ENCODE data around the gene PRKCH. TPM values are rescaled to one million over a fixed set of nuclear protein-coding genes. Genes with fewer than 3 reads are reported as not detected.

PRKCH gene
- total RNA-seq, 2 experiments from 2014 or later, result 0.85 to 2.3 TPM

DNA sequence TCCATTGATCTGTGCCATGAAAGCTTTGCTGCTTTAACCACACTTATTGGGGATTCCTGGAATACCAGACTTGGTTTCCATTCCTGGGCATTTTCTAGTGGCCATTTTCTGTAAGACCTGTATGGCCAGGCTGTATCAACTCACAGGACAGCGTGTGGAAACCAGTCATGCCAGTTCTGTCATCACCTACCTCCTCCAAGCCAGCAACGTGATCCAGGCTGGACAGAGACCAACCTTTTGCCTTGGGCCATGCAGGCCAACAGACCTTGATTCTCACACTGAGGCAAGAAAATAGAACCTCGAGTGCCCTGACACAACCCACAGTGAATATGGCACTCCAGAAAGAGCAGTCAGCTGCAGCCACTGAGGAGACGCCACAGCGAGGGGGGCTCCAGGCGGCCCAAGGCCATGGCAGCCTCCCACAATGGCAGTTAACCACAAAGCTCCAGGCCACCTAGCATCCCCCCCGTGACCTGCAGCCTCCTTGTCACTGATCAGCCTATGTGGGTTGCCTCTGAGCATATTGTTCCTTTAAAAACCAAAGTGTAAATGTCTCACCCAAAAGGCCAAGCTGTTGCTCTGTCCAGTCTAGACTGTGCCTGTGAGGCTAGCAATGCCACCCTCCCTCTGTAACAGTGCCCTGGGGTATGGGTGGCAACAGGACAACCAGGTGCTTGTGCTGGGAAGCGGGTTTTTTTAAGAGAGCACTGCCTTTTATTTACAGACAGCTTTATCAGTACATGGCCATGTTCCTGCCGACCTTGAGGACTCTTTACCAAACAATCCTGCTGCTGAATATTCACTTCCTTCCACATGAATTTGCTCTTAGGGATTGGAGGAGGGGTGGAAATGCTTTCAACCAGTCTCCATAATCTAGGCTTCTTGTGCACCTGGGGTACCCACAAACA lies 205.3 kb downstream of the PRKCH start:
- no peak overlapping the region for H3K27ac ChIP-seq (ENCODE audit: low read depth, low read length, poor library complexity, severe bottlenecking)
- peaks cover 13% of the 10 kb centered on the region for H3K4me1 ChIP-seq (ENCODE audit: insufficient read depth, low read length, poor library complexity, severe bottlenecking)
- H3K36me3 ChIP-seq (ENCODE audit: insufficient read depth, low read length), result no peaks in the 10 kb centered on the region
- 0 out of 2 replicates have a peak overlapping the region, but pooled peaks have one; percentile 30 for H2AFZ ChIP-seq (ENCODE audit: low read length)
- ChIA-PET CTCF (ENCODE audit: unreplicated experiment) (no interaction called here), POLR2A (no interaction called here)
- no peak for DNase-seq (ENCODE audit: low spot score)
- H3K9me2 ChIP-seq (ENCODE audit: insufficient read depth, low read length), result no peaks in the 10 kb centered on the region
- no TSS peak for BruUV-seq (replicated peaks)
- no peak overlapping the region for H3K4me3 ChIP-seq (ENCODE audit: low read depth, low read length, poor library complexity, severe bottlenecking)
- H3K4me2 ChIP-seq (ENCODE audit: low read length), result no peak overlapping the region
- no peaks in the 10 kb centered on the region for H3K79me2 ChIP-seq (ENCODE audit: insufficient read depth, low read depth, low read length)
- intact Hi-C loops (cut with micrococcal nuclease; ENCODE audit: unreplicated experiment), result no loop called here
- TF ChIP-seq EZH2phosphoT487 (IDR thresholded peaks at IDR 0.05; ENCODE audit: borderline replicate concordance, low read depth, low read length), result no peak
- TF ChIP-seq CTCF (conservative IDR thresholded peaks at IDR 0.05; ENCODE audit: low read length), result no peak
- no peaks in the 10 kb centered on the region for H3K9me3 ChIP-seq (ENCODE audit: low read length)
- H4K20me1 ChIP-seq (ENCODE audit: insufficient read depth, low read length), result no peaks in the 10 kb centered on the region

DNA sequence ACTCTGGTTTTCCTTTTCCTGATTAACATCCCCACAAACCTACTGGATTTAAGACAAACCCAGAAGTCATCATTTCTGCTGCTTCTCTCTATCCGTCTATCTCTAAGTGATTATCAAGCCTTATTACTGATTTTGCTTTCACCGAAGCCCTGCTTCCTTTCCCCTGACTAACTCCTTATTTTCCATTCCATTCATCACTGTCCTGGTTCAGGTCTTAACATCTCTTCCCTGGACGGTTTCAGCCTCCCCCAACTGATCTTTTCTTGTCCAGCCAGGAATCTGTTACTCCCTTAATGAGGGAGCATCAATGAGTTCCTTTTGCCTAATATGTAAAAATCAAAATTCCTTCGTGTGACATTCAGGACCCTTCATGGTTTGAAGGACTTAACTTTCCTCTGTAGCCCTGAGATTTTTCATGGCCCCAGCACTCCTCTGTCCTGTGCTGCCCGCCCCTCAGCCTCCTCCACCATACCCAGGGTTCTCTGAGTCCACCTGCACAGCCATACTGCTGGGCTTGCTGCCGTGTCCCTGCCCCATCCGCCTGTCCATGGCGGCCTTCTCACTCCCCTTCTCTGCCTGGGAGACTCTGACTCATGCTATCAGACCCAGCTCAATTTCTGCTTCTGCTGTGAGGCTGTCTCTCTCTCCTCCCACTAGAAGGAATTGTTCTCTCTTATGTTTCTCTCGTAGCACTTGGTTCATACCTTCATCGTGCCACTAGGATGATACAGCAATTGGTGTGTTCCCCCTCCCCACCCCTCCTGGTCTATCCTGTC lies 206.1 kb downstream of the PRKCH start:
- no peak for TF ChIP-seq CTCF (conservative IDR thresholded peaks at IDR 0.05; ENCODE audit: low read length)
- TF ChIP-seq EZH2phosphoT487 (IDR thresholded peaks at IDR 0.05; ENCODE audit: borderline replicate concordance, low read depth, low read length), result no peak
- CTCF ChIA-PET (ENCODE audit: unreplicated experiment), result no interaction called here

More for the DNA sequence above, 206.1 kb downstream of the PRKCH start:
- no peaks in the 10 kb centered on the region for H3K9me3 ChIP-seq (ENCODE audit: low read length)
- BruUV-seq (replicated peaks), result no TSS peak
- POLR2A ChIA-PET, result no interaction called here
- 0 out of 2 replicates have a peak overlapping the region, but pooled peaks have one; percentile 30 for H2AFZ ChIP-seq (ENCODE audit: low read length)
- no peaks in the 10 kb centered on the region for H4K20me1 ChIP-seq (ENCODE audit: insufficient read depth, low read length)
- H3K4me3 ChIP-seq (ENCODE audit: low read depth, low read length, poor library complexity, severe bottlenecking), result no peak overlapping the region
- DNase-seq (ENCODE audit: low spot score), result no peak
- H3K4me1 ChIP-seq (ENCODE audit: insufficient read depth, low read length, poor library complexity, severe bottlenecking), result peaks cover 21% of the 10 kb centered on the region
- H3K36me3 ChIP-seq (ENCODE audit: insufficient read depth, low read length), result no peaks in the 10 kb centered on the region
- H3K27ac ChIP-seq (ENCODE audit: low read depth, low read length, poor library complexity, severe bottlenecking), result no peak overlapping the region
- H3K4me2 ChIP-seq (ENCODE audit: low read length), result no peak overlapping the region
- H3K9me2 ChIP-seq (ENCODE audit: insufficient read depth, low read length), result no peaks in the 10 kb centered on the region
- intact Hi-C loops (cut with micrococcal nuclease; ENCODE audit: unreplicated experiment), result no loop called here
- H3K79me2 ChIP-seq (ENCODE audit: insufficient read depth, low read depth, low read length), result no peaks in the 10 kb centered on the region
